Measurements from ENCODE around the gene RASSF4. TPM values are rescaled to one million over a fixed set of nuclear protein-coding genes. Genes with fewer than 3 reads are reported as not detected.

The RASSF4 gene
- total RNA-seq, 1 experiment from 2014 or later: 2.8 TPM

- H3K27ac ChIP-seq (ENCODE audit: low read depth, low read length): no peak overlapping the region
- H4K20me1 ChIP-seq (ENCODE audit: insufficient read depth): no peaks in the 10 kb centered on the region
- H3K4me1 ChIP-seq (ENCODE audit: control insufficient read depth in 1 of 2, insufficient read depth in 2 of 2, low read length in 2 of 2): peaks cover 9 to 16% of the 10 kb centered on the region in 2 experiments
- intact Hi-C loops (cut with micrococcal nuclease): no loop called here
- no peak overlapping the region for H3K9ac ChIP-seq (ENCODE audit: low read length)
- H3K27me3 ChIP-seq (ENCODE audit: insufficient read depth, low read length): no peaks in the 10 kb centered on the region
- H3K9me3 ChIP-seq (ENCODE audit: control insufficient read depth in 1 of 2, insufficient read depth in 1 of 2, low read depth in 1 of 2, low read length in 2 of 2): no peaks in the 10 kb centered on the region
- ATAC-seq (no peak), DNase-seq (ENCODE audit: low read depth, low spot score) (no peak)
- H3K9me2 ChIP-seq (ENCODE audit: insufficient read depth): no peaks in the 10 kb centered on the region
- H3K79me2 ChIP-seq (ENCODE audit: insufficient read depth, low read length): no peaks in the 10 kb centered on the region
- RAD21 ChIA-PET (ENCODE audit: low non-redundant PET in 1 of 2, low total read pairs in 2 of 2, uncharacterized antibody in 2 of 2, unreplicated experiment in 2 of 2): no interaction called here
- H3K36me3 ChIP-seq (ENCODE audit: control insufficient read depth in 1 of 2, insufficient read depth in 2 of 2, low read length in 2 of 2): no peaks in the 10 kb centered on the region
- CTCF ChIA-PET: no interaction called here
- H3K4me2 ChIP-seq (ENCODE audit: low read length): no peak overlapping the region
- no peak overlapping the region for H3K4me3 ChIP-seq (replicated peaks in 1 of 2; ENCODE audit: low read depth in 1 of 2, low read length in 2 of 2)
- BruUV-seq (replicated peaks): no TSS peak
- TF ChIP-seq CEBPB (IDR thresholded peaks at IDR 0.05; ENCODE audit: low read depth) (no peak), EZH2phosphoT487 (IDR thresholded peaks at IDR 0.05; ENCODE audit: borderline replicate concordance) (no peak), POLR2AphosphoS5 (IDR thresholded peaks at IDR 0.05; ENCODE audit: low read depth, low read length) (no peak), ELF1 (IDR thresholded peaks at IDR 0.05; ENCODE audit: borderline replicate concordance, low read depth) (no peak), FOSL1 (IDR thresholded peaks at IDR 0.05; ENCODE audit: low read depth) (no peak), EZH2 (IDR thresholded peaks at IDR 0.05) (no peak), EGR1 (IDR thresholded peaks at IDR 0.05; ENCODE audit: low read depth) (no peak), SP1 (IDR thresholded peaks at IDR 0.05; ENCODE audit: low read depth) (no peak)
- TF ChIP-seq, protein P1, sequence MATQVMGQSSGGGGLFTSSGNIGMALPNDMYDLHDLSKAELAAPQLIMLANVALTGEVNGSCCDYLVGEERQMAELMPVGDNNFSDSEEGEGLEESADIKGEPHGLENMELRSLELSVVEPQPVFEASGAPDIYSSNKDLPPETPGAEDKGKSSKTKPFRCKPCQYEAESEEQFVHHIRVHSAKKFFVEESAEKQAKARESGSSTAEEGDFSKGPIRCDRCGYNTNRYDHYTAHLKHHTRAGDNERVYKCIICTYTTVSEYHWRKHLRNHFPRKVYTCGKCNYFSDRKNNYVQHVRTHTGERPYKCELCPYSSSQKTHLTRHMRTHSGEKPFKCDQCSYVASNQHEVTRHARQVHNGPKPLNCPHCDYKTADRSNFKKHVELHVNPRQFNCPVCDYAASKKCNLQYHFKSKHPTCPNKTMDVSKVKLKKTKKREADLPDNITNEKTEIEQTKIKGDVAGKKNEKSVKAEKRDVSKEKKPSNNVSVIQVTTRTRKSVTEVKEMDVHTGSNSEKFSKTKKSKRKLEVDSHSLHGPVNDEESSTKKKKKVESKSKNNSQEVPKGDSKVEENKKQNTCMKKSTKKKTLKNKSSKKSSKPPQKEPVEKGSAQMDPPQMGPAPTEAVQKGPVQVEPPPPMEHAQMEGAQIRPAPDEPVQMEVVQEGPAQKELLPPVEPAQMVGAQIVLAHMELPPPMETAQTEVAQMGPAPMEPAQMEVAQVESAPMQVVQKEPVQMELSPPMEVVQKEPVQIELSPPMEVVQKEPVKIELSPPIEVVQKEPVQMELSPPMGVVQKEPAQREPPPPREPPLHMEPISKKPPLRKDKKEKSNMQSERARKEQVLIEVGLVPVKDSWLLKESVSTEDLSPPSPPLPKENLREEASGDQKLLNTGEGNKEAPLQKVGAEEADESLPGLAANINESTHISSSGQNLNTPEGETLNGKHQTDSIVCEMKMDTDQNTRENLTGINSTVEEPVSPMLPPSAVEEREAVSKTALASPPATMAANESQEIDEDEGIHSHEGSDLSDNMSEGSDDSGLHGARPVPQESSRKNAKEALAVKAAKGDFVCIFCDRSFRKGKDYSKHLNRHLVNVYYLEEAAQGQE (IDR thresholded peaks at IDR 0.05; ENCODE audit: low read depth): no peak
- POLR2A ChIA-PET: no interaction called here
- no peak overlapping the region for H2AFZ ChIP-seq (ENCODE audit: low read depth, low read length, poor library complexity, severe bottlenecking)
Measured at GRCh38 chr10:44986179-44986578, 26.6 kb downstream of the RASSF4 start.
